ENCODE measurements around the gene FABP6.
"Not testable (repeated sequence)": the region's sequence is repeated elsewhere in the genome, so short reads cannot be mapped to it uniquely, and the experiment has no call there.

Gene FABP6

GRCh38 chr5:160221082-160221481 is 8.2 kb upstream of the FABP6 start:
- DNase-seq (ENCODE audit: low spot score): no peak

- DNase-seq (ENCODE audit: low spot score): no peak
These were observed 2.3 kb upstream of the FABP6 start for GRCh38 chr5:160227012-160227411.

GRCh38 chr5:160230686-160231527 is 1.6 kb downstream of the FABP6 start:
- DNase-seq (ENCODE audit: low spot score): no peak

- no peak for DNase-seq (ENCODE audit: low spot score)
These were observed 2.6 kb downstream of the FABP6 start for GRCh38 chr5:160231783-160232342.

GRCh38 chr5:160233215-160233614 is 3.9 kb downstream of the FABP6 start:
- DNase-seq (ENCODE audit: low spot score): peak; percentile 43

GRCh38 chr5:160235731-160236130 is 6.4 kb downstream of the FABP6 start:
- DNase-seq (ENCODE audit: low spot score): no peak

GRCh38 chr5:160237571-160238093 is 8.3 kb downstream of the FABP6 start:
- DNase-seq (ENCODE audit: low spot score): no peak

GRCh38 chr5:160240350-160240749 is 11.0 kb downstream of the FABP6 start:
- DNase-seq (ENCODE audit: low spot score): no peak

- DNase-seq (ENCODE audit: low spot score): no peak
These were observed 12.8 kb downstream of the FABP6 start for GRCh38 chr5:160242145-160242544.

- DNase-seq (ENCODE audit: low spot score): no peak
These were observed 16.3 kb downstream of the FABP6 start for GRCh38 chr5:160245506-160246086.

- DNase-seq (ENCODE audit: low spot score): not testable (repeated sequence)
These were observed 20.3 kb downstream of the FABP6 start for GRCh38 chr5:160249570-160249969.

- DNase-seq (ENCODE audit: low spot score): no peak
These were observed 20.9 kb downstream of the FABP6 start for GRCh38 chr5:160250226-160250625.

- DNase-seq (ENCODE audit: low spot score): no peak
These were observed 21.5 kb downstream of the FABP6 start for GRCh38 chr5:160250826-160251225.

- DNase-seq (ENCODE audit: low spot score): no peak
These were observed 22.3 kb downstream of the FABP6 start for GRCh38 chr5:160251406-160252155.

GRCh38 chr5:160252916-160253315 is 23.6 kb downstream of the FABP6 start:
- no peak for DNase-seq (ENCODE audit: low spot score)

GRCh38 chr5:160253441-160253840 is 24.1 kb downstream of the FABP6 start:
- DNase-seq (ENCODE audit: low spot score): no peak

GRCh38 chr5:160254706-160255105 is 25.4 kb downstream of the FABP6 start:
- DNase-seq (ENCODE audit: low spot score): no peak

- DNase-seq (ENCODE audit: low spot score): no peak
These were observed 30.0 kb downstream of the FABP6 start for GRCh38 chr5:160259341-160259740.

- peak; percentile 30 for DNase-seq (ENCODE audit: low spot score)
These were observed 30.9 kb downstream of the FABP6 start for GRCh38 chr5:160260006-160260775.

GRCh38 chr5:160260881-160261815 is 31.8 kb downstream of the FABP6 start:
- peak; percentile 93 for DNase-seq (ENCODE audit: low spot score)

All from hematopoietic multipotent progenitor cell treated with erythropoietin and hydrocortisone succinate and interleukin-3 and kit ligand, for 15 days (in vitro differentiated cells).